Measurements from ENCODE around the gene TMCO1. TPM values are rescaled to one million over a fixed set of nuclear protein-coding genes. Genes with fewer than 3 reads are reported as not detected.

Gene TMCO1
- total RNA-seq, 4 donors from 2014 or later: 31.4 to 53.8 (median 46.0) TPM

DNA sequence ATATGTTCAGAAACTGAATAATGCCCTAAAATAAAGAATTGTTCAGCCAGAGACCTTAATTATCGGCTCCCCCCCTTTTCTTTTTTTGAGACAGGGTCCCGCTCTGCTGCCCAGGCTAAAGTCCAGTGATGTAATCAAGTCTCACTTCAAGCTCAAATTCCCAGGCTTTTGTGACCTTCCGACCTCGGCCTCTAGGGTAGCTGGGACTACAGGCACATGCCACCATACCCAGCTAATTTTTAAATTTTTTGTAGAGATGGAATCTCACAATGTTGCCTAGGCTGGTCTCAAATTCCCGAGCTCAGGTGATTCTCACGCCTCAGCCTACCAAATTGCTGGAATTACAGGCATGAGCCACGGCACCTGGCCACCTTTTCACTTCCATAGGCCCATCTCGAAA is 26.5 kb downstream of the TMCO1 start:
- no peak for DNase-seq (ENCODE audit: low spot score in 2 of 2)
- H3K27ac ChIP-seq: no peak overlapping the region
- H3K4me3 ChIP-seq: no peak overlapping the region
- H3K36me3 ChIP-seq: peaks cover 72% of the 10 kb centered on the region
- no peaks in the 10 kb centered on the region for H3K4me1 ChIP-seq
- H3K27me3 ChIP-seq: no peaks in the 10 kb centered on the region
- 93% methylated on average over 8 of the region's 8 CpGs for WGBS
- no peaks in the 10 kb centered on the region for H3K9me3 ChIP-seq
- TF ChIP-seq, protein P1, sequence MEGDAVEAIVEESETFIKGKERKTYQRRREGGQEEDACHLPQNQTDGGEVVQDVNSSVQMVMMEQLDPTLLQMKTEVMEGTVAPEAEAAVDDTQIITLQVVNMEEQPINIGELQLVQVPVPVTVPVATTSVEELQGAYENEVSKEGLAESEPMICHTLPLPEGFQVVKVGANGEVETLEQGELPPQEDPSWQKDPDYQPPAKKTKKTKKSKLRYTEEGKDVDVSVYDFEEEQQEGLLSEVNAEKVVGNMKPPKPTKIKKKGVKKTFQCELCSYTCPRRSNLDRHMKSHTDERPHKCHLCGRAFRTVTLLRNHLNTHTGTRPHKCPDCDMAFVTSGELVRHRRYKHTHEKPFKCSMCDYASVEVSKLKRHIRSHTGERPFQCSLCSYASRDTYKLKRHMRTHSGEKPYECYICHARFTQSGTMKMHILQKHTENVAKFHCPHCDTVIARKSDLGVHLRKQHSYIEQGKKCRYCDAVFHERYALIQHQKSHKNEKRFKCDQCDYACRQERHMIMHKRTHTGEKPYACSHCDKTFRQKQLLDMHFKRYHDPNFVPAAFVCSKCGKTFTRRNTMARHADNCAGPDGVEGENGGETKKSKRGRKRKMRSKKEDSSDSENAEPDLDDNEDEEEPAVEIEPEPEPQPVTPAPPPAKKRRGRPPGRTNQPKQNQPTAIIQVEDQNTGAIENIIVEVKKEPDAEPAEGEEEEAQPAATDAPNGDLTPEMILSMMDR (IDR thresholded peaks at IDR 0.05): no peak
- TF ChIP-seq POLR2A (IDR thresholded peaks at IDR 0.05): no peak
- no peak for TF ChIP-seq POLR2AphosphoS5 (IDR thresholded peaks at IDR 0.05)
- no peak for TF ChIP-seq EP300 (IDR thresholded peaks at IDR 0.05)

DNA sequence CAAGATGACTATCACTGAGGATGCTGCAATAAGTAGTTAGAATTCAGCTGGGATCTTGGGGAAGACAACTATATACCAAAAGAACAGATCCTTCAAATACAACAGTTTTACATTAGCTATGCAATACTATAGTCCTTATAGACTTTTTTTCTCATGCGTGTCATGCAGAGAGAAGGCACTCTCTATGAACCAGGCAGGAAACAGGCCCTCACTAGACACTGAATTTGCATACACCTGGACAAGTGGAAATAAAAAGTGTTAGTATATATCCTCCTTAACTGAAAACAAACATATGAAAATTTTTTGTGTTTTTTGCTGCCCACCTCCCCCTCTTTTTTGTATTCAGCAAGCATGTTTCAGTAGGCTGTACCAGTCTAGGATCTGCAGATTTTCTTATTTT is 29.9 kb downstream of the TMCO1 start:
- Histone ChIP-seq H3K27ac (no peak overlapping the region), H3K9me3 (no peaks in the 10 kb centered on the region), H3K4me1 (no peaks in the 10 kb centered on the region), H3K4me3 (no peak overlapping the region), H3K36me3 (peaks cover 67% of the 10 kb centered on the region), H3K27me3 (no peaks in the 10 kb centered on the region)
- TF ChIP-seq, protein P1 (IDR thresholded peaks at IDR 0.05): no peak
- no peak for TF ChIP-seq POLR2A (IDR thresholded peaks at IDR 0.05)
- TF ChIP-seq POLR2AphosphoS5 (IDR thresholded peaks at IDR 0.05): no peak
- TF ChIP-seq EP300 (IDR thresholded peaks at IDR 0.05): no peak
- DNase-seq (ENCODE audit: low spot score in 2 of 2): no peak
- WGBS: 95% methylated on average over 1 of the region's 1 CpG

DNA sequence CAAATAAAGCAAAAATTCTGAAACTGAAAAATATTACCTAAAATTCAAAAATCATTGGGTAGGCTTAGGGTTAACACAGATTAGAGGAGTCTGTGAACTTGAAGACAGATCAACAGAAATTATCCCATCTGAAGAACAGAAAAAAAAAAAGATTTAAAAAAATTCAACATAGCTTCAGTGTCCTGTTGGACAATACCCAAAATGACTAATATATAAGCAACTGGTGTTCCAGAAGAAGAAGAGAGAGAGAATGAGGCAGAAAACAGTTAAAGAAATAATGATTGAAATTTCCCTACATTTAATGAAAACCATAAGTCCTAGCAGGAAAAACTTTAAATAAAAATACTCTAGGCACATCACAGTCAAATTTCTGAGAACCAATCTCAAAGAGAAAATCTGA is 31.5 kb downstream of the TMCO1 start:
- Histone ChIP-seq H3K4me1 (no peaks in the 10 kb centered on the region), H3K9me3 (no peaks in the 10 kb centered on the region), H3K27me3 (no peaks in the 10 kb centered on the region), H3K4me3 (no peak overlapping the region), H3K36me3 (peaks cover 58% of the 10 kb centered on the region), H3K27ac (no peak overlapping the region)
- DNase-seq (ENCODE audit: low spot score in 2 of 2): no peak
- TF ChIP-seq, protein P1 (IDR thresholded peaks at IDR 0.05): no peak
- no peak for TF ChIP-seq POLR2AphosphoS5 (IDR thresholded peaks at IDR 0.05)
- TF ChIP-seq EP300 (IDR thresholded peaks at IDR 0.05): no peak
- TF ChIP-seq POLR2A (IDR thresholded peaks at IDR 0.05): no peak

DNA sequence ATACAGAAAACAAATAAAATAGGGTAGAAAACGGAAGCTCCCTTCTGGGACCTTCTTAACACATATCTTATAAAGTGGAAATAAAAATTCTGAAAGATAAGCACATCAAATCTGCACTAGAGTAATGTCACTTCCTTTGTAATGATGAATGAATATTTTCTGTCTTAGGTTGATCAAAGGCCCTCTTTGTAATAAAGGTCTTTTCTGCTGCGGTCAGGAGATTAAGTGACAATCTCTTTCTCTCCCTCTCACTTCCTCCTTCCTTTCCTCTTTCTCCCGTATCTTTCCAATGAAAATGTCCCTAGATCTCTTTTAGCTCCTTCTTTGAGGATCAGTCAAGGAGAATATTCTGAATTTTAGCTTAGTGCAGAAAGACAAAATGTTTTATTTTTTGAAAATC is 33.8 kb downstream of the TMCO1 start:
- Histone ChIP-seq H3K36me3 (peaks cover 41% of the 10 kb centered on the region), H3K27me3 (no peaks in the 10 kb centered on the region), H3K4me3 (no peak overlapping the region), H3K27ac (no peak overlapping the region), H3K9me3 (no peaks in the 10 kb centered on the region), H3K4me1 (no peaks in the 10 kb centered on the region)
- TF ChIP-seq, protein P1 (IDR thresholded peaks at IDR 0.05): no peak
- no peak for TF ChIP-seq POLR2A (IDR thresholded peaks at IDR 0.05)
- no peak for TF ChIP-seq POLR2AphosphoS5 (IDR thresholded peaks at IDR 0.05)
- no peak for TF ChIP-seq EP300 (IDR thresholded peaks at IDR 0.05)
- WGBS: 80% methylated on average over 3 of the region's 3 CpGs
- DNase-seq (ENCODE audit: low spot score in 2 of 2): no peak

DNA sequence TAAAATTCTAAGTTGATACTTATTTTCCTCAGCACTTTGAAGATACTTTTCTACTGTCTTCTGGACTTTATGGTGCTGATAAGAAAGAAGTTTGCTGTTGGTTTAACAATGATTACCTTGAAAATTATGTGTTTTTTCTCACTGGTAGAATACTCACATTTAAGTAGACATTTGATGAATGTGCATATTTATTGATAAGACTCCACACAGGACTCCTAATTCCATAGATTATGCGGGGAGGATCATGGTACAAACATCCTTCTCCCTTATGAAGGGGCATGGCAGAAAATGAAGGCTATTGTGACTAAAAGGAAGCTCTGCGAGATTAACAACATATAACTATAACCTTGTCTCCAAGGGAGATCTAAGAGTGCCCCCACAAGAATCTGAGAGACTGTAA is 41.8 kb downstream of the TMCO1 start:
- Histone ChIP-seq H3K9me3 (no peaks in the 10 kb centered on the region), H3K4me1 (no peaks in the 10 kb centered on the region), H3K4me3 (no peak overlapping the region), H3K36me3 (peaks cover 35% of the 10 kb centered on the region), H3K27ac (no peak overlapping the region), H3K27me3 (no peaks in the 10 kb centered on the region)
- no peak for TF ChIP-seq POLR2A (IDR thresholded peaks at IDR 0.05)
- WGBS: 96% methylated on average over 2 of the region's 2 CpGs
- no peak for DNase-seq (ENCODE audit: low spot score in 2 of 2)

DNA sequence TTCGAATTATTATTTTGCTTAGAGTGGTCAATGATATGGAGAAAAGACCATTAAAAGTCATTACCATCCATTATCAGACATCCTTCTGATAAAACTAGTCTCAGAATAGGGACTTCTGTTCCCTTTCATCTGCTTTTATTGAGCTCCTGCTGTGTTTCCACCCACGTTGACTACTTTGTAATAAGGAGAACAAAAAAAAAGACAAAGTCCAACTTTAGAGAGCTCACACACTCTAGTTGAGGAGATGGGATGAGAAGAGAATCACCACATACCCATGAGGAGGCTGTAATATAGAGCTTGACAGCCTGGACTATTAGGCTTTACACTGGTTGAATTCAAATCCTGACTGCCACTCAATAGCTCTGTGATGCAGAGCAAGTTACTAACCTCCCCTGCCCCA is 42.5 kb downstream of the TMCO1 start:
- peaks cover 35% of the 10 kb centered on the region for H3K36me3 ChIP-seq

More for the DNA sequence above, 42.5 kb downstream of the TMCO1 start:
- TF ChIP-seq EP300 (IDR thresholded peaks at IDR 0.05): no peak
- TF ChIP-seq POLR2AphosphoS5 (IDR thresholded peaks at IDR 0.05): no peak
- TF ChIP-seq, protein P1 (IDR thresholded peaks at IDR 0.05): no peak
- TF ChIP-seq POLR2A (IDR thresholded peaks at IDR 0.05): no peak
- H3K27ac ChIP-seq: no peak overlapping the region
- H3K4me1 ChIP-seq: no peaks in the 10 kb centered on the region
- 93% methylated on average over 2 of the region's 2 CpGs for WGBS
- H3K27me3 ChIP-seq: no peaks in the 10 kb centered on the region
- no peak overlapping the region for H3K4me3 ChIP-seq
- H3K9me3 ChIP-seq: no peaks in the 10 kb centered on the region
- DNase-seq (ENCODE audit: low spot score in 2 of 2): no peak

Measured in suprapubic skin (tissue), 4 donors.